Measurements from ENCODE around the gene LRP1B.

LRP1B gene

GRCh38 chr2:141079231-141079630 is 1051.6 kb downstream of the LRP1B start (continued):
- TF ChIP-seq ZNF8 (CRISPR knock-in tag; IDR thresholded peaks at IDR 0.05) = no peak

- TF ChIP-seq ESRRG (CRISPR knock-in tag; IDR thresholded peaks at IDR 0.05) (no peak), CSRNP3 (CRISPR knock-in tag; IDR thresholded peaks at IDR 0.05) (no peak), GLIS3 (CRISPR knock-in tag; IDR thresholded peaks at IDR 0.05) (no peak), ZNF70 (CRISPR knock-in tag; IDR thresholded peaks at IDR 0.05) (no peak), TSHZ2 (CRISPR knock-in tag; IDR thresholded peaks at IDR 0.05) (no peak), OSR1 (CRISPR knock-in tag; IDR thresholded peaks at IDR 0.05) (no peak), ZNF565 (CRISPR knock-in tag; conservative IDR thresholded peaks at IDR 0.05; ENCODE audit: low read depth) (no peak), ISL1 (CRISPR knock-in tag; IDR thresholded peaks at IDR 0.05) (no peak), ARNTL (CRISPR knock-in tag; IDR thresholded peaks at IDR 0.05; ENCODE audit: borderline replicate concordance, low read depth) (no peak), PPARA (CRISPR knock-in tag; IDR thresholded peaks at IDR 0.05; ENCODE audit: borderline replicate concordance) (no peak), CSDC2 (CRISPR knock-in tag; IDR thresholded peaks at IDR 0.05) (no peak), RARB (CRISPR knock-in tag; IDR thresholded peaks at IDR 0.05) (no peak), SNAI2 (CRISPR knock-in tag; IDR thresholded peaks at IDR 0.05) (no peak), PATZ1 (CRISPR knock-in tag; IDR thresholded peaks at IDR 0.05; ENCODE audit: borderline replicate concordance) (no peak), ZC3H10 (CRISPR knock-in tag; IDR thresholded peaks at IDR 0.05) (no peak), TOX (CRISPR knock-in tag; IDR thresholded peaks at IDR 0.05; ENCODE audit: borderline replicate concordance) (no peak), ZNF8 (CRISPR knock-in tag; IDR thresholded peaks at IDR 0.05) (no peak), ZFP3 (CRISPR knock-in tag; IDR thresholded peaks at IDR 0.05) (no peak), BACH2 (CRISPR knock-in tag; IDR thresholded peaks at IDR 0.05; ENCODE audit: borderline replicate concordance) (no peak), CREB5 (CRISPR knock-in tag; IDR thresholded peaks at IDR 0.05; ENCODE audit: low read depth) (no peak)
- ATAC-seq = no peak
Observed at GRCh38 chr2:141075753-141076152, 1055.1 kb downstream of the LRP1B start.

GRCh38 chr2:141068053-141068682 is 1062.6 kb downstream of the LRP1B start:
- TF ChIP-seq PATZ1 (CRISPR knock-in tag; IDR thresholded peaks at IDR 0.05; ENCODE audit: borderline replicate concordance) (no peak), CREB5 (CRISPR knock-in tag; IDR thresholded peaks at IDR 0.05; ENCODE audit: low read depth) (no peak), RARB (CRISPR knock-in tag; IDR thresholded peaks at IDR 0.05) (no peak), CSDC2 (CRISPR knock-in tag; IDR thresholded peaks at IDR 0.05) (no peak), ISL1 (CRISPR knock-in tag; IDR thresholded peaks at IDR 0.05) (no peak), PPARA (CRISPR knock-in tag; IDR thresholded peaks at IDR 0.05; ENCODE audit: borderline replicate concordance) (no peak)
- ATAC-seq = no peak

Data from SK-N-SH treated with all-trans-retinoic acid at 6 μM for 48 hours (cell line).